HG02870 (cell line): ENCODE data around the gene AUNIP.

Experiments used
- ATAC-seq: cut with Tn5 transposase; IDR thresholded peaks from one replicate; pipeline ENCODE4 v1.9.1; 2021; ENCODE audit warnings: mild to moderate bottlenecking, moderate library complexity; ENCODE audit not compliant: unreplicated experiment

AUNIP gene

GRCh38 chr1:25858906-25859789 lies at the start of gene AUNIP:
TSS of gene AUNIP (minus strand) at chr1:25859457. CDS start at chr1:25859357, 100 bp downstream.
- ATAC-seq: peak; percentile 75

- ATAC-seq: no peak
Observed at GRCh38 chr1:25909040-25909439, 49.8 kb upstream of the AUNIP start.

- no peak for ATAC-seq
Observed at GRCh38 chr1:25908161-25908560, 48.9 kb upstream of the AUNIP start.

- no peak for ATAC-seq
Observed at GRCh38 chr1:25907601-25908000, 48.3 kb upstream of the AUNIP start.

GRCh38 chr1:25906644-25907300 lies 47.5 kb upstream of the AUNIP start:
- no peak for ATAC-seq

- peak; percentile 57 for ATAC-seq
Observed at GRCh38 chr1:25905680-25906643, 46.7 kb upstream of the AUNIP start, which contains the start of gene STMN1. TSS of gene STMN1 (minus strand) at chr1:25906419. CDS start at chr1:25904676, 1,743 bp downstream.

- peak; percentile 74 for ATAC-seq
Observed at GRCh38 chr1:25904943-25905679, 45.9 kb upstream of the AUNIP start.

GRCh38 chr1:25903986-25904385 lies 44.7 kb upstream of the AUNIP start:
- no peak for ATAC-seq

GRCh38 chr1:25902462-25902861 lies 43.2 kb upstream of the AUNIP start:
- ATAC-seq: no peak

- no peak for ATAC-seq
Observed at GRCh38 chr1:25900219-25900618, 41.0 kb upstream of the AUNIP start.

- no peak for ATAC-seq
Observed at GRCh38 chr1:25899792-25900191, 40.5 kb upstream of the AUNIP start.

GRCh38 chr1:25898223-25899015 lies 39.2 kb upstream of the AUNIP start:
- ATAC-seq: no peak

- ATAC-seq: no peak
Observed at GRCh38 chr1:25897754-25898153, 38.5 kb upstream of the AUNIP start.

GRCh38 chr1:25896266-25896665 lies 37.0 kb upstream of the AUNIP start:
- no peak for ATAC-seq

GRCh38 chr1:25895365-25895990 lies 36.2 kb upstream of the AUNIP start:
- peak; percentile 74 for ATAC-seq

- ATAC-seq: no peak
Observed at GRCh38 chr1:25893116-25893515, 33.9 kb upstream of the AUNIP start.

GRCh38 chr1:25891606-25892005 lies 32.3 kb upstream of the AUNIP start:
- ATAC-seq: no peak

- no peak for ATAC-seq
Observed at GRCh38 chr1:25890239-25891034, 31.2 kb upstream of the AUNIP start.
